ENCODE measurements around the gene TSPY1.
"Not testable (repeated sequence)": the region's sequence is repeated elsewhere in the genome, so short reads cannot be mapped to it uniquely, and the experiment has no call there.

Gene TSPY1

GRCh38 chrY:9466655-9467054 lies at the start of gene TSPY1:
TSPY1 (plus strand) TSS chrY:9466955; CDS start chrY:9467001, 46 bp downstream.
- not testable (repeated sequence) for DNase-seq

DNA sequence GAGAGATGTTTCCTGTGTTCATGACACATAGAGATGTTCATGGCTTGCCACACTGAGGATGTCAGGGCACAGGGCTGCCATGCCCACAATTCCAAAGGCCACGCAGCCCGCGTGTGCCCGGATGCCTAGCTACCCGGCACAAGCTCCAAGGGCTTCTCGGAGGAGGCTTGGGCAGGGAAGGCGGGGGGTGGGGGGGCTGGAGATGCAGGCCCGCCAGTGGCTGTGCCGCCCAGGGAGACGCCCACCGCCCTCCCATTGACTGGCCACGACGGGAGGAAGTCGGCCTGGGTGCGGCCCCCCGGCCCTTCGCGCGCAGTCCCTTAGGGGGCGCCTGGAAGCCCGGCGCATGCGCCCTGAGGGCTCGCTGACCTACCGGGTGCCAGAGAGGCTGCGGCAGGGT lies 20.2 kb downstream of the TSPY1 start, which contains the start of gene TSPY9:
TSPY9 (plus strand) TSS at position 301 of the 400 bp plus-strand sequence; CDS start at position 347, 46 bp downstream.
- DNase-seq, result not testable (repeated sequence)

- not testable (repeated sequence) for DNase-seq
Observed at GRCh38 chrY:9504396-9504795, 37.6 kb downstream of the TSPY1 start.

DNA sequence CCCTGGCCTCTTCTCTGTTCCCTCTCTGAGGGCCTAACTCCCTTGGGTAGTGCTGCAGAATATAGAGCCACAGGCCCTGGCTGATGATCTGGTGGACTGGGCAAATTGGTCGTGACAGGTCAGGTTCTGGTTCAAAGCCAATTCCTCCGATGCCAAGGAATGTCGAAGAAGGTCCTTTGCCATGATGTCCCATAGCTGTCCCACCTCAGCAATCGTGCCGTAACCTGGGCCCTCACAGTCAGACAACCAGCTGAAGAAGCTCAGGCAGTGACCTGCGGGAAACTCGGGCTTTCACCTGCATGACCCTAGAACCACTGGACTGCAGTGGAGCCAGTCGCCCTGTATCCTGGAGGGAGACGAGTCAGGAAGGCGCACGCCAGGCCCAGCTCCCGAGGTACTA lies 49.5 kb downstream of the TSPY1 start:
- not testable (repeated sequence) for DNase-seq

All from HCEC 1CT (cell line).